HG02981 (cell line): ENCODE measurements around the gene FNIP2.
A peak's percentile ranks its signal among the peaks of the same experiment; 100 is the strongest.

Experiments used
- ATAC-seq: cut with Tn5 transposase; IDR thresholded peaks from one replicate; pipeline ENCODE4 v1.9.1; 2021; ENCODE audit warnings: mild to moderate bottlenecking, moderate library complexity; ENCODE audit not compliant: unreplicated experiment

The FNIP2 gene

GRCh38 chr4:158835226-158836001 is 66.6 kb downstream of the FNIP2 start:
- no peak for ATAC-seq

GRCh38 chr4:158836002-158836369 is 67.2 kb downstream of the FNIP2 start:
- no peak for ATAC-seq

GRCh38 chr4:158836828-158837449 is 68.1 kb downstream of the FNIP2 start:
- ATAC-seq = no peak

GRCh38 chr4:158837527-158838141 is 68.8 kb downstream of the FNIP2 start:
- no peak for ATAC-seq

GRCh38 chr4:158840131-158840530 is 71.3 kb downstream of the FNIP2 start:
- ATAC-seq = no peak

- ATAC-seq = no peak
Observed at GRCh38 chr4:158841540-158841939, 72.7 kb downstream of the FNIP2 start.

- no peak for ATAC-seq
Observed at GRCh38 chr4:158845311-158846041, 76.7 kb downstream of the FNIP2 start.

- ATAC-seq = no peak
Observed at GRCh38 chr4:158847535-158847934, 78.7 kb downstream of the FNIP2 start.

GRCh38 chr4:158849681-158850080 is 80.9 kb downstream of the FNIP2 start:
- ATAC-seq = no peak

- ATAC-seq = no peak
Observed at GRCh38 chr4:158850371-158850770, 81.5 kb downstream of the FNIP2 start.

GRCh38 chr4:158850800-158851644 is 82.2 kb downstream of the FNIP2 start:
- no peak for ATAC-seq

- ATAC-seq = no peak
Observed at GRCh38 chr4:158854236-158854635, 85.4 kb downstream of the FNIP2 start.

GRCh38 chr4:158856852-158857251 is 88.0 kb downstream of the FNIP2 start:
- ATAC-seq = peak; percentile 59

- ATAC-seq = no peak
Observed at GRCh38 chr4:158857951-158858350, 89.1 kb downstream of the FNIP2 start.

- ATAC-seq = no peak
Observed at GRCh38 chr4:158858410-158859199, 89.8 kb downstream of the FNIP2 start.

- ATAC-seq = no peak
Observed at GRCh38 chr4:158859661-158860060, 90.8 kb downstream of the FNIP2 start.

GRCh38 chr4:158860856-158861255 is 92.0 kb downstream of the FNIP2 start:
- peak; percentile 83 for ATAC-seq

GRCh38 chr4:158861281-158861680 is 92.5 kb downstream of the FNIP2 start:
- peak; percentile 51 for ATAC-seq

- no peak for ATAC-seq
Observed at GRCh38 chr4:158861766-158862165, 92.9 kb downstream of the FNIP2 start.

- ATAC-seq = no peak
Observed at GRCh38 chr4:158863296-158863695, 94.5 kb downstream of the FNIP2 start.
